Mammary epithelial cell (primary cell): ENCODE measurements around the gene LY86.

ENCODE experiments used
- EZH2 ChIP-seq: IDR thresholded peaks from 2 replicates; pipeline ENCODE4 v1.6.1; 2012; ENCODE audit warnings: low read length, inconsistent platforms, borderline replicate concordance
- TF ChIP-seq, protein P1 (sequence below), 2 donors: IDR thresholded peaks in 1 of 2; conservative IDR thresholded peaks in 1 of 2; 2 replicates each; pipeline ENCODE4 v1.5.1; 2011 to 2012; ENCODE audit warnings: inconsistent platforms in 2 of 2, low read length in 2 of 2, mild to moderate bottlenecking in 2 of 2, control low read depth in 1 of 2, low read depth in 1 of 2; ENCODE audit not compliant: insufficient read depth in 1 of 2; ENCODE audit errors: extremely low read depth in 1 of 2

DNA sequence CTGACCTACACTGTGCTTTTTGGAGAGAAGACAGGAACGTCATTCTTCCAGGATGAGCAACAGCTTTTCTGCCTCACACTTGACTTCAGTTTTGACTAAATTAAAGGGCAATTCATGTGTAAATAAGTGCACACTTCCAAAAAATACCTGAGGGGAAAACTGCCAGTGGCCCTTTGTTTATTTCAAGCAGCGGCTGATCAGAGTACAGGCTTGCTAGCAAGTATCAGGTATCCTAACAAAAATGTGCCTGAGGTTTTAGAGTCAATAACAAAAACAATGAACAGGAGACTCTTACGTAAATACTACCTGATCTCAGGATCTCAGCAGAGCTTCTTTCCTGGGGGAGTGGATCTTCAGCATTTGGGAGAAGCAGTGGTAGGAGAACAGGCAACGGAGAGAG is 12.4 kb downstream of the LY86 start:
- TF ChIP-seq, protein P1, sequence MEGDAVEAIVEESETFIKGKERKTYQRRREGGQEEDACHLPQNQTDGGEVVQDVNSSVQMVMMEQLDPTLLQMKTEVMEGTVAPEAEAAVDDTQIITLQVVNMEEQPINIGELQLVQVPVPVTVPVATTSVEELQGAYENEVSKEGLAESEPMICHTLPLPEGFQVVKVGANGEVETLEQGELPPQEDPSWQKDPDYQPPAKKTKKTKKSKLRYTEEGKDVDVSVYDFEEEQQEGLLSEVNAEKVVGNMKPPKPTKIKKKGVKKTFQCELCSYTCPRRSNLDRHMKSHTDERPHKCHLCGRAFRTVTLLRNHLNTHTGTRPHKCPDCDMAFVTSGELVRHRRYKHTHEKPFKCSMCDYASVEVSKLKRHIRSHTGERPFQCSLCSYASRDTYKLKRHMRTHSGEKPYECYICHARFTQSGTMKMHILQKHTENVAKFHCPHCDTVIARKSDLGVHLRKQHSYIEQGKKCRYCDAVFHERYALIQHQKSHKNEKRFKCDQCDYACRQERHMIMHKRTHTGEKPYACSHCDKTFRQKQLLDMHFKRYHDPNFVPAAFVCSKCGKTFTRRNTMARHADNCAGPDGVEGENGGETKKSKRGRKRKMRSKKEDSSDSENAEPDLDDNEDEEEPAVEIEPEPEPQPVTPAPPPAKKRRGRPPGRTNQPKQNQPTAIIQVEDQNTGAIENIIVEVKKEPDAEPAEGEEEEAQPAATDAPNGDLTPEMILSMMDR (conservative IDR thresholded peaks at IDR 0.05 in 1 of 2, IDR thresholded peaks at IDR 0.05 in 1 of 2; ENCODE audit: extremely low read depth in 1 of 2, insufficient read depth in 1 of 2, low read depth in 1 of 2, low read length in 2 of 2): no peak
- TF ChIP-seq EZH2: no peak
